HEK293 (cell line): ENCODE data around the gene MYOF.

Experiments used
- CTCF ChIP-seq: fragments of 450-650 bp; formaldehyde crosslinking; IDR thresholded peaks from 2 replicates; pipeline ENCODE4 v1.5.1; 2016; ENCODE audit warnings: missing biosample characterization, missing genetic modification characterization
- MEIS1 ChIP-seq: sonication (generic); formaldehyde crosslinking; IDR thresholded peaks from 2 replicates; pipeline ENCODE4 v1.8.1; 2022; ENCODE audit warnings: missing genetic modification reagents, mild to moderate bottlenecking, borderline replicate concordance
- PRDM10 ChIP-seq: fragments of 450-650 bp; formaldehyde crosslinking; IDR thresholded peaks from 2 replicates; pipeline ENCODE4 v1.5.1; 2016; ENCODE audit warnings: missing biosample characterization, missing genetic modification characterization
- TCF7L2 ChIP-seq: IDR thresholded peaks from 2 replicates; pipeline ENCODE4 v1.6.1; 2011; ENCODE audit warnings: low read depth, mild to moderate bottlenecking, inconsistent platforms, low read length, moderate library complexity, borderline replicate concordance
- ZFP41 ChIP-seq: fragments of 450-650 bp; formaldehyde crosslinking; IDR thresholded peaks from 2 replicates; pipeline ENCODE4 v1.5.1; 2016; ENCODE audit warnings: missing biosample characterization, missing genetic modification characterization, borderline replicate concordance
- ZNF24 ChIP-seq: fragments of 450-650 bp; formaldehyde crosslinking; IDR thresholded peaks from 2 replicates; pipeline ENCODE4 v1.5.1; 2016; ENCODE audit warnings: missing biosample characterization, missing genetic modification characterization
- TF ChIP-seq, protein P1 (sequence below): fragments of 450-650 bp; IDR thresholded peaks from 2 replicates; pipeline ENCODE4 v1.5.1; 2018; ENCODE audit warnings: missing biosample characterization, missing genetic modification characterization

DNA sequence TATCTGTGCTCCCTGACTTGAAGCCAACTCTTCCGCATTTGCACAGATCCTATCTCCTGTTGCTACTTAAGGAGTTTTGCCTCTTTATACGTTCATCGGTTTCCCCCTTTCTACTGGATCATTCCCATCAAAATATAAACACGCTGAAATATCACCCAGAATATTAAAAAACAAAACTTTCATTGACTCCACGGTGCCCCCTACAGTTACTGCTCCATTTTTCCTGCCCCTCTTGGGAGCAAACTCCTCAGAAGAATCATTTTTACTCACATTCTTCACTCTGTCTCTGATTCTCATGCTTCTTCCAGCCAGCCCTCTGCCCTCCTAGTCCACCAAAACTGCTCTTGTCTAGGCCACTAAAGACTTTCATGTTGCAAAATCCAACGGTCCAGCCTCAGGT lies 66.4 kb downstream of the MYOF start:
- TF ChIP-seq CTCF (tag by site-specific recombination), result no peak
- no peak for TF ChIP-seq TCF7L2
- no peak for TF ChIP-seq ZNF24
- no peak for TF ChIP-seq MEIS1 (CRISPR knock-in tag)
- TF ChIP-seq ZFP41, result no peak
- no peak for TF ChIP-seq PRDM10
- TF ChIP-seq, protein P1, sequence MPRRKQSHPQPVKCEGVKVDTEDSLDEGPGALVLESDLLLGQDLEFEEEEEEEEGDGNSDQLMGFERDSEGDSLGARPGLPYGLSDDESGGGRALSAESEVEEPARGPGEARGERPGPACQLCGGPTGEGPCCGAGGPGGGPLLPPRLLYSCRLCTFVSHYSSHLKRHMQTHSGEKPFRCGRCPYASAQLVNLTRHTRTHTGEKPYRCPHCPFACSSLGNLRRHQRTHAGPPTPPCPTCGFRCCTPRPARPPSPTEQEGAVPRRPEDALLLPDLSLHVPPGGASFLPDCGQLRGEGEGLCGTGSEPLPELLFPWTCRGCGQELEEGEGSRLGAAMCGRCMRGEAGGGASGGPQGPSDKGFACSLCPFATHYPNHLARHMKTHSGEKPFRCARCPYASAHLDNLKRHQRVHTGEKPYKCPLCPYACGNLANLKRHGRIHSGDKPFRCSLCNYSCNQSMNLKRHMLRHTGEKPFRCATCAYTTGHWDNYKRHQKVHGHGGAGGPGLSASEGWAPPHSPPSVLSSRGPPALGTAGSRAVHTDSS (tag by site-specific recombination), result no peak
